Breast epithelium (tissue), 3 donors: ENCODE data around the gene FAM107A.

Experiments
- POLR2AphosphoS5 ChIP-seq, 3 donors: sonication (generic); formaldehyde crosslinking; IDR thresholded peaks; one replicate each; pipeline ENCODE4 v1.6.1; 2017; ENCODE audit warnings: antibody characterized with exemption in 3 of 3
- TF ChIP-seq, protein P1 (sequence below), 3 donors: fragments of 450-650 bp; IDR thresholded peaks; one replicate each; pipeline ENCODE4 v1.5.1; 2016 to 2017; ENCODE audit warnings: antibody characterized with exemption in 3 of 3, mild to moderate bottlenecking in 3 of 3, moderate library complexity in 3 of 3

DNA sequence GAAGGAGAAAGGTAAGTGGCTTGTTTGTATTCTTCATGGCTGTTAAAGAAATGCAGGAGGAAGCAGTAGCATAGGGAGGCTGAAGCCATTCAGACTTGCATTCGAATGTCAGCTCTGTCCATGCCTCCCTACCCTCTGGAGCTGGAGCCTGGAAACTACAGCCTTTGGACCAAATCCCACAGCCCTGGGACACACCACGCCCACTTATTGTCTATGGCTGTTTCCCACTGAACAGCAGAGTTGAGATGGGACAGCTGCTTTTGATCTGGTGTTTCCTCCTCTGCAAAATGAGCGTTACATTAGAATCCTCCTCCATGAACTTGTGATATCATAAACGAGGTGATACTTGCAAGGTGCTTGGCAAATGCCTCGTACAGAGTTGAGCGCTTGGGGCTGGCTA is 3.6 kb downstream of the FAM107A start:
- TF ChIP-seq POLR2AphosphoS5 (IDR thresholded peaks at IDR 0.05), result no peak
- TF ChIP-seq, protein P1, sequence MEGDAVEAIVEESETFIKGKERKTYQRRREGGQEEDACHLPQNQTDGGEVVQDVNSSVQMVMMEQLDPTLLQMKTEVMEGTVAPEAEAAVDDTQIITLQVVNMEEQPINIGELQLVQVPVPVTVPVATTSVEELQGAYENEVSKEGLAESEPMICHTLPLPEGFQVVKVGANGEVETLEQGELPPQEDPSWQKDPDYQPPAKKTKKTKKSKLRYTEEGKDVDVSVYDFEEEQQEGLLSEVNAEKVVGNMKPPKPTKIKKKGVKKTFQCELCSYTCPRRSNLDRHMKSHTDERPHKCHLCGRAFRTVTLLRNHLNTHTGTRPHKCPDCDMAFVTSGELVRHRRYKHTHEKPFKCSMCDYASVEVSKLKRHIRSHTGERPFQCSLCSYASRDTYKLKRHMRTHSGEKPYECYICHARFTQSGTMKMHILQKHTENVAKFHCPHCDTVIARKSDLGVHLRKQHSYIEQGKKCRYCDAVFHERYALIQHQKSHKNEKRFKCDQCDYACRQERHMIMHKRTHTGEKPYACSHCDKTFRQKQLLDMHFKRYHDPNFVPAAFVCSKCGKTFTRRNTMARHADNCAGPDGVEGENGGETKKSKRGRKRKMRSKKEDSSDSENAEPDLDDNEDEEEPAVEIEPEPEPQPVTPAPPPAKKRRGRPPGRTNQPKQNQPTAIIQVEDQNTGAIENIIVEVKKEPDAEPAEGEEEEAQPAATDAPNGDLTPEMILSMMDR (IDR thresholded peaks at IDR 0.05), result no peak
